ENCODE measurements around the gene ISCU. TPM values are rescaled to one million over a fixed set of nuclear protein-coding genes. Genes with fewer than 3 reads are reported as not detected.
"Not testable (repeated sequence)": the region's sequence is repeated elsewhere in the genome, so short reads cannot be mapped to it uniquely, and the experiment has no call there.

Gene ISCU
- total and polyA plus RNA-seq, 2 experiments from 2014 or later, result 90.0 to 158 TPM

- H3K4me3 ChIP-seq, result no peak overlapping the region
- no peak for DNase-seq (ENCODE audit: low read depth in 1 of 2, low spot score in 1 of 2)
- no peaks in the 10 kb centered on the region for H3K36me3 ChIP-seq
- H3K4me1 ChIP-seq (ENCODE audit: low read depth), result peaks cover 4% of the 10 kb centered on the region
- no peaks in the 10 kb centered on the region for H3K27me3 ChIP-seq
- no peaks in the 10 kb centered on the region for H3K9me3 ChIP-seq (ENCODE audit: low read depth)
- H3K27ac ChIP-seq, result no peak overlapping the region
- TF ChIP-seq CTCF (IDR thresholded peaks at IDR 0.05; ENCODE audit: low read depth, low read length), result no peak
Observed at GRCh38 chr12:108614639-108615038, 52.2 kb downstream of the ISCU start.

DNA sequence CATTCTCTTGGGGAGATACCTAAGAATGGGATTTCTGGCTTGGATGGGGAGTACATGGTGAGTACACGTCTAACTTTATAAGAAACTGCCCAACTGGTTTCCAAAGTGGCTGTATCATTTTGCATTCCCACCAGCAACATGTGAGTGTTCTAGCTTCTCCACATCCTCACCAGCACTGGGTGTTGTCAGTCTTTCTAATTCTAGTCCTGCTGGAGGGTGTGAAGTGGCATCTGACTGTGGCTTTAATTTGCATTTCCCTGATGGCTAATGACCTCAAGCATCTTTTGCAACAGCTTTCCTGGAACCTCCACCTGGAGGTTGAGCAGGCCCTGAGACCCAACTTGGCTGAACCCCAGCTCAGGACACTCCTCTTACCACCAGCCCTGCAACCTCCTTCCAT is 53.5 kb downstream of the ISCU start:
- H3K4me1 ChIP-seq (ENCODE audit: low read depth), result no peaks in the 10 kb centered on the region
- no peaks in the 10 kb centered on the region for H3K27me3 ChIP-seq
- H3K36me3 ChIP-seq, result no peaks in the 10 kb centered on the region
- H3K9me3 ChIP-seq (ENCODE audit: low read depth), result no peaks in the 10 kb centered on the region
- no peak overlapping the region for H3K27ac ChIP-seq
- H3K4me3 ChIP-seq, result no peak overlapping the region
- DNase-seq (ENCODE audit: low read depth in 1 of 2, low spot score in 1 of 2), result no peak
- TF ChIP-seq CTCF (IDR thresholded peaks at IDR 0.05; ENCODE audit: low read depth, low read length), result no peak

- no peak for DNase-seq (ENCODE audit: low read depth in 1 of 2, low spot score in 1 of 2)
- H3K4me3 ChIP-seq, result no peak overlapping the region
- H3K27ac ChIP-seq, result no peak overlapping the region
- H3K27me3 ChIP-seq, result no peaks in the 10 kb centered on the region
- no peaks in the 10 kb centered on the region for H3K4me1 ChIP-seq (ENCODE audit: low read depth)
- no peaks in the 10 kb centered on the region for H3K9me3 ChIP-seq (ENCODE audit: low read depth)
- no peaks in the 10 kb centered on the region for H3K36me3 ChIP-seq
- no peak for TF ChIP-seq CTCF (IDR thresholded peaks at IDR 0.05; ENCODE audit: low read depth, low read length)
Observed at GRCh38 chr12:108616359-108616758, 54.0 kb downstream of the ISCU start.

GRCh38 chr12:108616941-108617858 is 54.8 kb downstream of the ISCU start:
- DNase-seq (ENCODE audit: low read depth in 1 of 2, low spot score in 1 of 2), result no peak
- Histone ChIP-seq H3K4me1 (ENCODE audit: low read depth) (no peaks in the 10 kb centered on the region), H3K27ac (no peak overlapping the region), H3K27me3 (no peaks in the 10 kb centered on the region), H3K36me3 (no peaks in the 10 kb centered on the region), H3K9me3 (ENCODE audit: low read depth) (no peaks in the 10 kb centered on the region), H3K4me3 (no peak overlapping the region)
- no peak for TF ChIP-seq CTCF (IDR thresholded peaks at IDR 0.05; ENCODE audit: low read depth, low read length)

- H3K27me3 ChIP-seq, result no peaks in the 10 kb centered on the region
- no peak overlapping the region for H3K4me3 ChIP-seq
- H3K36me3 ChIP-seq, result no peaks in the 10 kb centered on the region
- H3K27ac ChIP-seq, result no peak overlapping the region
- DNase-seq (ENCODE audit: low read depth in 1 of 2, low spot score in 1 of 2), result peak; percentile 90 to 91
- H3K4me1 ChIP-seq (ENCODE audit: low read depth), result no peaks in the 10 kb centered on the region
- TF ChIP-seq CTCF (IDR thresholded peaks at IDR 0.05; ENCODE audit: low read depth, low read length), result peak; percentile 96
- H3K9me3 ChIP-seq (ENCODE audit: low read depth), result no peaks in the 10 kb centered on the region
Observed at GRCh38 chr12:108618079-108618952, 55.9 kb downstream of the ISCU start.

DNA sequence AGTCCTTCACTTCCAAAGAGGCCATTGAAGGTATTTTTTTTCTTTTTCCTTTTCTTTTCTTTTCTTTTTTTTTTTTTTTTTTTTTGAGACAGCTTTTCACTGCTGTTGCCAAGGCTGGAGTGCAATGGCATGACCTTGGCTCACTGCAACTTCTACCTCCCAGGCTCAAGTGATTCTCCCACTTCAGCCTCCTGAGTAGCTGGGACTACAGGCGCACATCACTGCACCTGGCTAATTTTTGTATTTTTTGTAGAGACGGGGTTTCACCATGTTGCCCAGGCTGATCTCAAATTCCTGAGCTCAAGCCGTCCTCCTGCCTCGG is 56.5 kb downstream of the ISCU start:
- H3K36me3 ChIP-seq; H3K27ac ChIP-seq; H3K9me3 ChIP-seq (ENCODE audit: low read depth); H3K27me3 ChIP-seq; DNase-seq (ENCODE audit: low read depth in 1 of 2, low spot score in 1 of 2); H3K4me1 ChIP-seq (ENCODE audit: low read depth); H3K4me3 ChIP-seq: not testable (repeated sequence)
